Osteoblast (primary cell): ENCODE measurements around the gene EPN1. TPM values are rescaled to one million over a fixed set of nuclear protein-coding genes. Genes with fewer than 3 reads are reported as not detected.
A peak's percentile ranks its signal among the peaks of the same experiment; 100 is the strongest.

Experiments
- DNase-seq: peaks from one replicate; pipeline ENCODE4 v3.0.0; 2011; ENCODE audit warnings: low spot score, mixed read lengths; ENCODE audit not compliant: insufficient read length; ENCODE audit errors: missing footprints
- H2AFZ ChIP-seq: 2 replicates; pipeline ENCODE4 v1.6.0; 2011; ENCODE audit warnings: mild to moderate bottlenecking, low read length
- H3K27ac ChIP-seq: 2 replicates; pipeline ENCODE4 v1.5.1; 2011; ENCODE audit warnings: mild to moderate bottlenecking, low read depth, low read length, moderate library complexity
- H3K27me3 ChIP-seq: 2 replicates; pipeline ENCODE4 v1.6.0; 2012; ENCODE audit warnings: mild to moderate bottlenecking, control low read depth, inconsistent platforms, low read length, moderate library complexity; ENCODE audit not compliant: insufficient read depth
- H3K36me3 ChIP-seq: 2 replicates; pipeline ENCODE4 v1.5.1; 2011; ENCODE audit warnings: mild to moderate bottlenecking, low read length, control low read depth, moderate library complexity; ENCODE audit not compliant: insufficient read depth
- H3K4me1 ChIP-seq: 2 replicates; pipeline ENCODE4 v1.5.1; 2011; ENCODE audit warnings: mild to moderate bottlenecking, low read length, control low read depth, moderate library complexity; ENCODE audit not compliant: insufficient read depth
- H3K4me2 ChIP-seq: 2 replicates; pipeline ENCODE4 v1.6.0; 2011; ENCODE audit warnings: mild to moderate bottlenecking, low read length; ENCODE audit not compliant: insufficient read depth
- H3K4me3 ChIP-seq: fragments of 200-600 bp; sonication (generic); 3 replicates; pipeline ENCODE4 v1.5.1; 2012; ENCODE audit warnings: mild to moderate bottlenecking, low read length, inconsistent platforms; ENCODE audit not compliant: insufficient read depth
- H3K79me2 ChIP-seq: 2 replicates; pipeline ENCODE4 v1.6.0; 2012; ENCODE audit warnings: mild to moderate bottlenecking, low read length, control low read depth, inconsistent platforms; ENCODE audit not compliant: insufficient read depth
- H3K9me3 ChIP-seq: 2 replicates; pipeline ENCODE4 v1.5.1; 2011; ENCODE audit warnings: low read depth, low read length, control low read depth
- H4K20me1 ChIP-seq: 2 replicates; pipeline ENCODE4 v1.6.0; 2012; ENCODE audit warnings: mild to moderate bottlenecking, low read length, control low read depth; ENCODE audit not compliant: insufficient read depth
- CTCF ChIP-seq: IDR thresholded peaks from 2 replicates; pipeline ENCODE4 v1.5.1; 2011; ENCODE audit warnings: mild to moderate bottlenecking, low read depth, low read length, moderate library complexity; ENCODE audit errors: extremely low read depth
- total RNA-seq: library from RNA; depleted of rRNA; stranded (reverse); fragments of >200 nt; gene quantifications from 2 replicates; pipeline ENCODE4 v1.2.3, GENCODE V29; 2012

EPN1 gene
- total RNA-seq, 1 donor = 31.5 TPM

GRCh38 chr19:55670280-55671053 is 4.6 kb upstream of the EPN1 start:
- Histone ChIP-seq H2AFZ (no peak overlapping the region), H3K4me3 (no peak overlapping the region), H3K36me3 (peaks cover 42% of the 10 kb centered on the region), H3K4me2 (no peak overlapping the region), H3K9me3 (no peaks in the 10 kb centered on the region), H3K79me2 (peaks cover 85% of the 10 kb centered on the region), H3K27me3 (no peaks in the 10 kb centered on the region), H3K4me1 (peaks cover 14% of the 10 kb centered on the region), H4K20me1 (peaks cover 73% of the 10 kb centered on the region), H3K27ac (no peak overlapping the region)
- DNase-seq = peak; percentile 92
- TF ChIP-seq CTCF = no peak

GRCh38 chr19:55671054-55671378 is 4.0 kb upstream of the EPN1 start:
- Histone ChIP-seq H2AFZ (no peak overlapping the region), H3K36me3 (peaks cover 39% of the 10 kb centered on the region), H3K79me2 (peaks cover 87% of the 10 kb centered on the region), H3K27me3 (no peaks in the 10 kb centered on the region), H3K9me3 (no peaks in the 10 kb centered on the region), H3K4me1 (peaks cover 17% of the 10 kb centered on the region), H3K4me2 (no peak overlapping the region), H3K4me3 (no peak overlapping the region), H4K20me1 (peaks cover 75% of the 10 kb centered on the region), H3K27ac (no peak overlapping the region)
- DNase-seq = no peak
- no peak for TF ChIP-seq CTCF

- Histone ChIP-seq H3K4me1 (peaks cover 31% of the 10 kb centered on the region), H2AFZ (no peak overlapping the region), H3K4me2 (peak overlapping the region; percentile 3), H3K27me3 (no peaks in the 10 kb centered on the region), H3K36me3 (peaks cover 35% of the 10 kb centered on the region), H3K9me3 (no peaks in the 10 kb centered on the region), H3K27ac (no peak overlapping the region), H3K4me3 (no peak overlapping the region), H4K20me1 (peaks cover 75% of the 10 kb centered on the region), H3K79me2 (peaks cover 87% of the 10 kb centered on the region)
- DNase-seq = peak; percentile 95
- no peak for TF ChIP-seq CTCF
These were observed 2.6 kb upstream of the EPN1 start for GRCh38 chr19:55672418-55672817.

GRCh38 chr19:55673465-55673864 is 1.6 kb upstream of the EPN1 start:
- H3K9me3 ChIP-seq = no peaks in the 10 kb centered on the region
- no peak overlapping the region for H2AFZ ChIP-seq
- H3K4me2 ChIP-seq = no peak overlapping the region
- no peak overlapping the region for H3K4me3 ChIP-seq
- no peak for TF ChIP-seq CTCF
- H3K36me3 ChIP-seq = peaks cover 41% of the 10 kb centered on the region
- peaks cover 32% of the 10 kb centered on the region for H3K4me1 ChIP-seq
- no peaks in the 10 kb centered on the region for H3K27me3 ChIP-seq
- H3K27ac ChIP-seq = no peak overlapping the region
- H4K20me1 ChIP-seq = peaks cover 77% of the 10 kb centered on the region
- H3K79me2 ChIP-seq = peaks cover 89% of the 10 kb centered on the region
- DNase-seq = no peak
